SKM-1 treated with dmso at 0.1 percent for 144 hours (cell line): ENCODE results near the gene PCED1B.
"Not testable (repeated sequence)": the region's sequence is repeated elsewhere in the genome, so short reads cannot be mapped to it uniquely, and the experiment has no call there.

Source experiments
- DNase-seq: peaks from one replicate; lab custom pipeline; 2025; ENCODE audit not compliant: unreplicated experiment; lab: John Stamatoyannopoulos, UW

Gene PCED1B

DNA sequence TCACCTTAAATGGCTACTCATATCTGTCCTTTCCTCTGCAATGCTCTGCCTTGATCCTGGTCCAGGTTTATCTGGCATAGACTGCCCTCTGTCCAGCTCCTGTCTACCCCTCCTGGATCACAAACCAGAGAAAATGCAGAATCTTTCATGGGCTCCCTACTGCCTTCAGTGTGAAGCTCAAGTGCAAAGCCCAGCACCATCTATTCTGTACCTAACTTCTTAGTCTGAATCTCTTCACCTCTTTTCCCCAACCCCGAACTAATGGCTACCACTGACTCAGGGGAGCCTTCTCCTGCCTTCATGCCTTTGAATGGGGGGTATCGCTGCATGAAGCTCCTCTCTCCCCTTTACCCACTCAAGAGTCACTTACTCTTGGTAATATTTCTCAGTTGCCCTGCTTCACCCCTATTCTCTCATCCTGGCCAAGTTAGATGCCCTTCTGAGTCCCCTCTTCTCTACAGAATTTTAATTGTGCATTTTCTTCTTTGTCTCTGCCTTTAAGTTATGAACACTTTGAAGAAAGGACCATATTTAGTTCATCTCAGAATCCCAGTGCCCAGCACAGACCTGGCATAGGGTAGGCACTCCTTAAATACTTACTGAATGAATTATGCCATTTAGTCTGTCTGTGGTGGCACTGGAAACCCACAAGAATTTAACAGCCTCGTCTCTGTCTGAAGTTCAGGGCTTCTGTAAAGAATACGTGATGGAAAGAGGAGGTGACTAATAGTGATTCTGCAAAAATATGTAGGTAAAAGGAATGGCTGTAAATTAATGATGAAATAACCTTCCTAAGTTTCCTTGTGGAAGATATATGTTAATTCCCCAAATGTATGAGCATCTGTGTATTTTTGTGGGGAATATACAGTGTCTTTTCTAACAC, 191.6 kb downstream of the PCED1B start:
- DNase-seq = no peak

DNA sequence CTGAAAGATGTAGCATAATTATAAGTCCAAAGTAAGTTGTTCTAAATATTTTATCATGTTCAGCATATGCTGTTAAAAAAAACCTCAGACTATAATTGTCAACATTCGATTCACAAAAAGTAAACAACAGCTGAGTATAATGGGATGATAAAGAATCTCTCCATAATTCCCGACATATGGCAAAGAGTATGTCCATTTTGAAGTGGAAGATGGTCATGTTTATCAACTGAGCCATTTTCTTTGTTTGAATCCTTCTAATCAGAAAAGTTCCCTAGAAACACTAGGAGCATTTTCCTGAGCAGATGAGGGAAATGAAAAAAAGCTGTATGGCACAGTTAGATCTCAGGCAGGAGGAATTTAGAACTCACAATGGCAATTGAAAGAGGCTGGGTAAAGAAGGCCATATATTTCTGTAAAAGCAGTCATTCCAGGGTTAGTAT, 192.4 kb downstream of the PCED1B start:
- DNase-seq = no peak

DNA sequence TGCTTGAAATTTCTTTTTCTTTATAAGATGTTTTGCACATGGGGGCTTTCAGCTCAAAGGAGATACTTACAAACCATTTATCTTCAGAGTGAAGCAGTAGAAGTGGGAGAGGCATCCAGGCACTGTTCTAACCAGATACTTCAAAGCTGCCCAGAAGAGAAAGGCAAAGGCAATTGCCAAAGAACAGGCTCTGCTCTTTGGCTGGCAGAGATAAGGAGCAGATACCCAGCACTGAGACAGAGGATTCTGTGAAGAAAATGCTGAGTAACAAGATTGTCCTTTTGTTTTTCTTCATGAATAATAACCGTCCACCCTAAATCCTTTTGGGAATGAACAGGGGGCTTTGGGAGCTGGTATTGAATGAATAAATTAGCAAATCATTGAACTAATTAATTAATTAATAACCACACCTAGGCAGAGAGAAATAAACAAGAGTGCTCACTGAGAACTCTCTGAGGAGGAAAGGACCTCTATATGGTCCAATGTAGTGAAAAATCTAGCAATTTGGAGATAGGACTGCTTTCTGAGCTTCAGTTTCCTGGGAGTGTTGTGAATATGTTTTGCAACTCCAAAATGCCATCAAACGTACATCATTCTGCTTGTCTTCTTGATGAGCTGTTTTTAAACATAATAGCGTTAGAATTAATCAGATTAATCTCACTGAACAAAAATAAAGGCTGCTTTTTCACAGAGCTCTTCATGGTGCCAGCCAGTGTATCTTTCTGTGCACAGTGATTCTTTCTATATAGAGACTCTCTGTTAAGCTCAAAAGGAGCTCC, 193.2 kb downstream of the PCED1B start:
- no peak for DNase-seq

DNA sequence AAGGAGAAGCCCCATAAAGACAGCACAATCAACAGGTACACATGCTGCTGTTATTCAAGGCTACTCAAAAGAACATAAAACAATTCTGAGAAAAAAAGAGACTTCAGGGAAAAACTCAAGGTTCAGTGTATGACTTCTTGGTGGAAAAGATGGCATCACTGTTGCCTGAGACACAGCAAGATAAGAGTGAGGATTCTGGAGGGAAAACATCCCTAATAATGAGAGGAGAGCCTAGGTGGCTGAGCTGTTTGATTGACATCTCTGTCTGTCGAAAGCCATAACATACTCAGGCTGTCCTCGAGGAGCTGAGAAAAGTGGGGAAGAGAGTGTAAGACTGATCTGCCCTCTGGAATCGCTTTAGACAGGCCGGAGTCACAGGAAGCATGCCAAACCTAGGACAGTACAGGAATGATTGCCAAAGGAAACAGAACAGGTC, 193.8 kb downstream of the PCED1B start:
- DNase-seq = no peak

DNA sequence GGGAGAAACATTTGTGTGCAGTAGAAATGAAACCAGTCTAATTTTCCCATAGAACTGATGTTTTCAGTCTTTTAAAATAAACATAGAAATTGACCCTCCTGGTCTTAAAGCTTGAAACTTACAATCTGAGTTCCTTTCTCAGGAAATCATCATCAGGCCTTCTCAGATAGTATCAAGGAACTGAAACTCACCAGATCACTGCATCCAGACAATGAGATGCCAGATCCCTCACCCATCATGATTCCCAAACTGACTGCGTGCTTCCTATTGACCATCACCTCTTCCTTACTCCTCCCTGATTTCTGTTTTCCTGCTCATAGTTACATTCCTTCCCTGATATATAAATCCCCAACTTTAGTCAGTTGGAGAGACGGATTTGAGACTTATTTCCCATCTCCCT, 195.3 kb downstream of the PCED1B start:
- no peak for DNase-seq

DNA sequence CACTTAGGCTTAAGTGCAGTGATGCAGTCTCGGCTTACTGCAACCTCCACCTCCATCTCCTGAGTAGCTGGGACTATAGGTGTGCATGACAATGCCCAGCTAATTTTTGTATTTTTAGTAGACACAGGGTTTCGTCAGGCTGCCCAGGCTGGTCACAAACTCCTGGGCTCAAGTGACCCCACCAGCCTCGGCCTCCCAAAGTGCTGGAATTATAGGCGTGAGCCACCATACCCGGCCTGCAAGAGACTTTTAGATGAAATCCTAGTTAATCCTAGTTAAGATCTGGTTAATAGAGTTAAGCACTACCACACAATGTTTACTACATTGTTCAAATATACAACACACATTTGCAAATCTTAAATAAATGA, 196.8 kb downstream of the PCED1B start:
- DNase-seq = no peak

DNA sequence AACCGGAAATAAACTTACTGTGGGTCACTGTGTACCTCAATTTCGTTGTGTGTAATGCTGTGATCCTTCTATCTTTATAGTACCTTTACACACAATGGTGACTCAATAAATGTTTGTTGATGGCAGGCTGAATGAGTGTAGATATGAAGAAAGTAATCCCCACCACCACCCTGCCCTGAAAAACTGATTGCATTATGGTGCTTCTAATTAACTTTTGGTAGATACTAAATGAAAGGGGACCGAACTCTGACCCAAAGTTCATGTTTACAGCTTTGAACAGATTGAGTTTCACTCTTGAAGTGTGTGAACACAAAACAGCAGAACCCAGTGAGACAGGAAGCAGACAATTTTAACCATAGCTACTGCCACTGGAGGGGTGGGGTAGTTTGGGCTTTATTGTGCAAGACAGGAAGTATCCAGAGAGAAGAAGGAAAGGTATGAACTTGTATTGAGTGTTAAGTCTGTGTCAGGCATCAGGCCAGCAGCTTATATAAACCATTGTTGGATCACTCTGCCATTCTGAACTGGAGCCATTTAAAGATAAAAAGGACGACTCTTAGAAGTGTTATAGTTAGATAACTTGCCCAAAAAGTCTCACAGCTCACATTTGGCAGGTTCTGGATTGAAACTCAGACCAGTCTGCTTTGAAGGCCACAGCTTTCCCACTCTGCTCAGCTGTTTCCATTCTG, 197.3 kb downstream of the PCED1B start:
- DNase-seq = peak; percentile 56

DNA sequence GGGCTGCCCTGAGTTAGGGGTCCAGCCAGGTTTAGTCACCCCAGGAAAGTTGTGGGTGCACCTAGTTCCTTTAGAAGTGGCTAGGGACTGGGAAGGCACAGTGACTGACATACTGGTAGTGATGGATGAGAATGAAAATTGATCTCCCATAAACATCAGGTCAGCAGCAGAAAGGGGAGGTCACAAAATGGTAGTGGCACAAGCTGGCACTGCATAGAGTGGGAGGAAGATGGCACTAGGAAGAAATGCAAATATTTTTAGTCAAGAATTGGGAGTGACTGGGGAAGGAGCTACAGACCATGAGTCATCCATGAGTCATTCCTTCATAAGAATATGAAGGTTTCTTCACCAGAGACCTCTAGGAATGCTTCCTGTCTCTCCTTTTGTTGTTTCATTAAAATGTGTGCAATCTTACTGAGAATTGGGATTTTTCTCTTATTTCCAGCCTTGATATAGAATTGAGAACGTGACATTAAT, 198.6 kb downstream of the PCED1B start:
- peak; percentile 40 for DNase-seq

DNA sequence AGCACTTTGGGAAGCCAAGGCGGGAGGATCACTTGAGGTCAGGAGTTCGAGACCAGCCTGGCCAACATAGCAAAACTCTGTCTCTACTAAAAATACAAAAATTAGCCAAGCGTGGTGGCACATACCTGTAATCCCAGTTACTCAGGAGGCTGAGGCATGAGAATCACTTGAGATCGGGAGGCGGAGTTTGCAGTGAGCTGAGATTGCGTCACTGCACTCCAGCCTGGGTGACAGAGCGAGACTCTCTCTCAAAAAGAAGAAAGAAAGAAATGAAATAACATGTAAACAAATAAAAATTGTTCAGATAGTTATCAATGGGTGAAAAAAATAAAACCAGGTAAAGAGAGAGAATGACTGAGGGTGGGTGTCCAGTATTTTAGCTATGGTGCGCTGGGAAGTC, 200.3 kb downstream of the PCED1B start:
- not testable (repeated sequence) for DNase-seq

DNA sequence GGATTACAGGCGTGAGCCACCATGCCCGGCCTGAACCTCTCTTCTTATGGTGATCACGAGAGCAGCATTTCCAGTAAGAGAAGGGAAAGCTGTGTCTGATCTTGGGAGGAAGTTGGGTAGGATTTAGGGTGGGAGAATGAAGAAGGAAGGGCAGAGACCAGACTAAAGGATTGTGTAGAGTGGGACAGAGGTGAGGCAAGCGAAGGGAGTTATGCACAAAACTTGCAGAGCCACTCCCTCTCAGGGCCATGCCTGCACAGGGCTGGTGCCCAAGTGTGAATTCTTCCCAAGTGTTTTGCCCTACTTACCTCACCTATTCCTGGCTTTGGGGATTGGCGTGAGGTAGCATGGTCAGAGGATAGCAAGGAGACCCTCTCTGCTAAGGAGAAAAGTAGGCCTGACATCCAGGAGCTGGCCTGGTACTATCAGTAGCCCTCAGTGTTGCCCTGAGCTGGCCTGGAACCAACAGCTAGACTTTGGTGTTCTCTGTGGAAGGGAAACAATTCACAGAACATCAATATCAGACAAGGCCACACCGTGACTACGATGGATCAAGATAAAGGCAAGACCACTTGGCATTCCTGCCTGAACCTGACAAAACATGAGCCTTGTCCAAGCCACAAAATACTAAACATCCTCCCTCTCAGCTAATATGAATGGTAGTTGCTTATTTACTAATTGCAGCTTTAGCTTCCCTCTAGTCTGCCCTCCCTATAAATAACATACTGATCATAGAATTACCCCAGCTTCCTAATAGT, 201.3 kb downstream of the PCED1B start:
- DNase-seq = no peak

DNA sequence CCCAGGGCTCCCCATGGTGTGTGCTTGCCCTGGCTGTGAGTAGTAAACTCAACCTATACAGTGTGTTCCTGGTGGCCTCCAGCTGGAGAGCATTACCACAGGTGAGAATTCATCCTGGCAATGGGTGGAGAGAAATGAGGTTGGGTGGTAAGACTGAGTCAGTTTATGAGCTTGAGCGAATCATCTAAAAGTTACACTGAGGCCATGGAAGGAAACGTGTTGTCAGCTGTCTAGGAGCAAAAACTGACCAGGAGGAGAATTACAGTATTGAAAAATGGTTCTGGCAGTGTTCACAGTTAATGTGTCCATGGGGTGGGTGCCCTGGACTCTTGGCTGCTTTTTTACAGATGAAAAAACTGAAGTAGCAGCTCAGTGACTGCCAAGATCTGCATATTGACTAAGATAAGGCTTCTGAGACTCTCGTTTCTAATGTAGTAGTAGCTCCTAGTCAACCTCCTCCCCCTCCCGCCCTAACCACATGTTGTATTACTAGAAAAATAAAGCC, 202.3 kb downstream of the PCED1B start:
- DNase-seq = no peak

DNA sequence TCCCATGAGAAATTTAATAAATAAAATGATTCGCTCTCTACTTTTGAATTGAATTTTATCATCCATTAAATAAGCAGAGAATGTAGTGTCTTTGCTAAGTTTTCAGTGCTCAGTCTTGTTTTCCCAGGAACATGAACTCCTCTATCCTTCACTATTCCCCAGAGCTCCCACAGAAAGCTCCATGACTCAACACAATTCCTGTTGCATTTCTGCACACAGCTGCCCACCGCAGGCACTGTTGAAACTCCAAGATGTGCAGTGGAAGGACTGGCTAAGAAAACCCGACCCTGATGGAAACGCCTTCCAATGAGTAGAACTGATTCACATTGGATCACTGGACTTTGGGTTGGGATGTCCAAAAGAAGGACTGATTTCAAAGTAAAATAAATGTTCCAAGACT, 202.8 kb downstream of the PCED1B start:
- no peak for DNase-seq
